NCI-H82 (cell line): ENCODE data around the gene PNPLA6.
"Not testable (repeated sequence)": the region's sequence is repeated elsewhere in the genome, so short reads cannot be mapped to it uniquely, and the experiment has no call there.

Experiments
- DNase-seq: peaks from one replicate; lab custom pipeline; 2025; lab: John Stamatoyannopoulos, UW

The PNPLA6 gene

GRCh38 chr19:7554990-7555864, 19.7 kb downstream of the PNPLA6 start:
- DNase-seq, result no peak

DNA sequence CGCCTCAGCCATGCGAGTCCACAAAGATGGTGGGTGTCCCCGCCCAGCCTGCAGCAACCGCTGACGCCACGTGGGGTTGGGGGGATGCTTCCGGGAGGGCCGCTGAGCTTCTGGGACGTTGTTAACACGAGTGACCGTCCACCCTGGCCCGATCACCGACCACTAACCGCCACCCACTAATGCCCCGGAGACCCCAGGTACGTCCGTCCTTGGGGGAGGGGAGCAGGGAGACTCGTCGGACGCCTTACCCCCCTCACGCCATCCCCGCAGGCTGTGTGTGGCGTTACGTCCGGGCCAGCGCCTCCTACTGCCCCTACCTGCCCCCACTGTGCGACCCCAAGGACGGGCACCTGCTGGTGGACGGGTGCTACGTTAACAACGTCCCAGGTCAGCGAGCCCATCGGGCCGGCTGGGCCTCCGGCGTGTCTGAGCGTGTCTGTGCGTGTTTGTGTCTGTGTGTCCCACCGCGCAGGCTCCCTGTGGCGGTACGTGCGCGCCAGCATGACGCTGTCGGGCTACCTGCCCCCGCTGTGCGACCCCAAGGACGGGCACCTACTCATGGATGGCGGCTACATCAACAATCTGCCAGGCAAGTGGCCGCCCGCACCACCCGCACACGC, 21.3 kb downstream of the PNPLA6 start:
- DNase-seq, result no peak

- no peak for DNase-seq
These were observed 23.1 kb downstream of the PNPLA6 start for GRCh38 chr19:7558667-7559066.

DNA sequence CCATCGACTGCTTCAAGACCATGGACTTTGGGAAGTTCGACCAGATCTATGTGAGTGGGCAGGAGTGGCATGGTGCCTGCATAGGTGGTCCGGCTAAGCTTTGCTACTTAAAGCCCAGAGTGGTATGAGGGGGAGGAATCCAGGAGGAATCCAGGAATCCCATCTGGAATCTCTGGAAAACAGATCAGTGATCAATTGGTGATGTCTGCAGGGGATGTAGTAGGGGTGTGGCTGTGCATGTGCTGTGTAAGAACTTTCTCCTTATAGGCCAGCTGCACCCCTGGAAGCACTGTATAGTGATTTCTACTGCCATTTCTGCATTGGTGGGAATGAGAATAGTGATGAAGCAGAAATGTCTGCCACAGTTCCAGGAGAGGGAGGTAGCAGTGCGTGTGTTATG, 23.6 kb downstream of the PNPLA6 start:
- no peak for DNase-seq

- no peak for DNase-seq
These were observed 24.7 kb downstream of the PNPLA6 start for GRCh38 chr19:7560255-7560654.

DNA sequence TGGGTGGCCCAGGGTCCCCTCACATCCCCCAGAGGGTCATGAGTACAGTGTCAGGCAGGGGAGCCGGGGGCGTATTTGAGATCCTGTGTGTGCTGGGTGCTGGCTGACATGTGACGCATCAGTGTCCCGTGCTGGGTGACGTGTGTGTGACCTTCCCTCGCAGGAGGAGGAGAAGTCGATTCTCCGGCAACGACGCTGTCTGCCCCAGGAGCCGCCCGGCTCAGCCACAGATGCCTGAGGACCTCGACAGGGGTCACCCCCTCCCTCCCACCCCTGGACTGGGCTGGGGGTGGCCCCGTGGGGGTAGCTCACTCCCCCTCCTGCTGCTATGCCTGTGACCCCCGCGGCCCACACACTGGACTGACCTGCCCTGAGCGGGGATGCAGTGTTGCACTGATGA, 25.8 kb downstream of the PNPLA6 start:
- no peak for DNase-seq

GRCh38 chr19:7562646-7563393, 27.3 kb downstream of the PNPLA6 start:
- DNase-seq, result no peak

DNA sequence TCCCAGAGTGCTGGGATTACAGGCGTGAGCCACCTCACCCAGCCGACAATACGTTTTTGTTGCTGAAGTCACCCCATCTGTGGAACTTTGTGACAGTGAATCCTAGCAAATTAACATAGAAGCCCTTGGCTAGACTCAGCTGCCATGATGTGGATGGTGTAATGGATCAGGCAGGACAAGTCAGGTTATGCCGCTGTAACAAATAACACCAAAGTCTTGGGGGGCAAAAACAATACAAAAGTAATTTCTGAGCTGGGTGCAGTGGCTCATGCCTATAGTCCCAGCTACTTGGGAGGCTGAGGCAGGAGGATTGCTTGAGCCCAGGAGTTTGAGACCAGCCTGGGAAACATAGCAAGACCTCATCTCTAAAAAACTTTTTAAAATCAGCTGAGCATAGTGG, 29.3 kb downstream of the PNPLA6 start:
- DNase-seq, result no peak

- no peak for DNase-seq
These were observed 29.8 kb downstream of the PNPLA6 start for GRCh38 chr19:7565332-7565731.

DNA sequence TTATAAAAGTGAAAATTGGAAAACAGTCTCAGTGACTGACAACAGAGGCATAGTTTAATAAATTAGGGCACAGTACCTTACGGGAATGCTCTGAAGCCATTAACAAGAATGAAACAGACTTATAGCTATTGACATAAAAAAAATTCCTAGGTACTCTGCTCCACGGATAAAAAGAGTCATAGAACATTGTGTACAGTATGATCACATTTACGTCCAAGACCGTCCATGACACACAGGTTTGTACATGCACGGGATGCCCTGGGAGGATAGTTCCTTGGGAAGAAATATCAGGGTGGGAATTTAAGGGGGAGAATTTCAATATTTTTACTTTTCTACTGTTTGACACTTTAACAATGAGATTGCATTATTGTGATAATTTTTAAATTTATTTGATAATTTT, 35.2 kb downstream of the PNPLA6 start:
- no peak for DNase-seq

- peak; percentile 24 for DNase-seq
These were observed 40.0 kb downstream of the PNPLA6 start for GRCh38 chr19:7575434-7576040.

- DNase-seq, result not testable (repeated sequence)
These were observed 41.9 kb downstream of the PNPLA6 start for GRCh38 chr19:7577422-7577821.

GRCh38 chr19:7578127-7578526, 42.6 kb downstream of the PNPLA6 start:
- DNase-seq, result no peak

- DNase-seq, result no peak
These were observed 43.7 kb downstream of the PNPLA6 start for GRCh38 chr19:7579182-7579581.

GRCh38 chr19:7582446-7582845, 46.9 kb downstream of the PNPLA6 start:
- no peak for DNase-seq

DNA sequence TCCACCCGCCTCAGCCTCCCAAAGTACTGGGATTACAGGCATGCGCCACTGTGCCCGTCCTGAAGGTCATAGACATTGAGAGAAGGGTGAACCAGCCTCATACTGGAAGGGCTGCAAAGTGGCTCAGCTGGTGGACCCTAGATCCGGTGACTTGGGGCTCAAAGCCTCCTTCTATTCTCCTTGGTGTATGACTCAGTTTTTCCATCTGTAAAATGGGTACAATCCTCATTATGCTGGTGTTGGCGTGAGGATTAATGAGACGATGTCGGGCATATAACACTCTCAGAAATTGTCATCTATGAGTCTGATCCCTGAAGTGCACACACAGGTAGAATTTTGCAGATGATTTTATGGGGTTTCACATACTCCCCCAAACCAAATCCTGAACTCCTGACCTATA, 54.3 kb downstream of the PNPLA6 start:
- no peak for DNase-seq

- no peak for DNase-seq
These were observed 54.7 kb downstream of the PNPLA6 start for GRCh38 chr19:7590256-7590655.

DNA sequence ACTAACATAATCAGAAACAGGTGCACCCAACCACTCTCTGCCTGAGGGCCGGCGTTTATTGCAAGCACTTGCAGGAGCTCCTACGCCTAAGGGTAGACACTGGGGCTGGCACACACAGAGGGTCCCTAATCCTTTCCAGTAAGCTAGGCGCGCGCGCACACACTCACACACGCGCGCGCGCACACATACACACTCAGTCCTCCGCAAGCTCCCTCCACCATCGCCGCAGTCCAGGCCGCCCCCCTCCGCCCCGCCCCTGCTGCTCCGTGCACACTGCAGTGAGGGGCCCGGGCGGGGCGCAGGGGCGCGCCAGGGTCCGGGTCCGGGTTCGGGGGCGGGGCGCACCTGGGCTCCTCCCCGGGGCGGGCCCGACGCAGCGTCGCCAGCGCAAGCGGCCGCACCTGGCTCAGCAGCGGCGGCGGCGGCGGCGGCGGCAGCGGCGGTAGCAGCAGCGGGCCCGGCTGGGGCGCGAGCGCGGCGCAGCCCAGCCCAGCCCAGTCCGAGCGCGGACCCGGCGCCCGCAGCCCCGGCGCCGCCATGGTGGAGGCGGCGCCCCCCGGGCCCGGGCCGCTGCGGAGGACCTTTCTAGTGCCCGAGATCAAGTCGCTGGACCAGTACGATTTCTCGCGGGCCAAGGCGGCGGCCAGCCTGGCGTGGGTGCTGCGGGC, 60.1 kb downstream of the PNPLA6 start, which contains the start of gene CAMSAP3:
CAMSAP3 (plus strand) TSS at position 398 of the 668 bp plus-strand sequence; CDS start at position 538, 140 bp downstream.
- DNase-seq, result peak; percentile 89

DNA sequence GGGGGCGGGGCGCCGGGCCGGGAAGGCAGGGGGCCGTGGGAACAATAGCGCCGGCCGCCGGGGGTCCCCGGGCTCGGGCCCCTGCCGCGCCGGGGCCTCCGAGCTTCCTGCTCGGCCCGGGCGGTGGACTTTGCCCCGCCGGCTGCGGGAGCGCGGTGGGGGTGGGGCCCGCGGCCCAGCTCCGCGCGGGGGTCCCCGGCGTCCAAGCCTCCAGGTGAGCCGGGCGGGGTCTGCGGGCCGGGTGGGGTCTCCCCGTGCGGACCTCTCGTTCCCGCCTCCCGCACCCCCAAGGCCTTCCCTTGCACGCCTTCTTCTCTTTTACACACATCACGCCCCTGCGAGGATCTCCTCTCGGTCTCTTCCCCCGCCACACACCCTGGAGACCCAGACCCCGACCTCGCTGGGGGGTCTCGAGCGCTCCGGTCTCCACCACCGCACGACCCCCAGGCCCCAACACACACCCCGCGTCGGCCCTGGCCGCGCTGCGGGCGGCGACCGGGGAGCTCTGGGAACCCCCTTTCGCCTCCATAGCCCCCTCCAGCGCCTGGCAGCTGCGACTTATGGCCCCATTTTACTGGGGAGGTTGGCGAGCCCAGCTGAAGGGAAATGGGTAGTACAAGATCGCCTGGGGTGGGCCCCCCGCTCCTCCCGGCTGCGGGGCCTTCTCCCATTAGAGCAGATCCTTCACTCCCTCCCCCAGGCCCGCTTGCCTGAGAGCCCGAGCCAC, 60.9 kb downstream of the PNPLA6 start:
- DNase-seq, result no peak

GRCh38 chr19:7597689-7598088, 62.2 kb downstream of the PNPLA6 start:
- no peak for DNase-seq

GRCh38 chr19:7598180-7598579, 62.7 kb downstream of the PNPLA6 start:
- DNase-seq, result no peak
